DOHH2 (cell line): ENCODE results near the gene ROBO1.

Experiments used
- CTCF ChIP-seq: fragments of 200-600 bp; sonication (generic); IDR thresholded peaks from one replicate; pipeline ENCODE4 v1.5.1; 2014; ENCODE audit warnings: antibody characterized with exemption, mild to moderate bottlenecking, low read depth, low read length; ENCODE audit not compliant: poor library complexity, severe bottlenecking
- EZH2phosphoT487 ChIP-seq: fragments of 200-600 bp; sonication (generic); IDR thresholded peaks from 2 replicates; pipeline ENCODE4 v1.6.1; 2017; ENCODE audit warnings: borderline replicate concordance, mild to moderate bottlenecking, antibody characterized with exemption, low read length, moderate library complexity, mixed read lengths

DNA sequence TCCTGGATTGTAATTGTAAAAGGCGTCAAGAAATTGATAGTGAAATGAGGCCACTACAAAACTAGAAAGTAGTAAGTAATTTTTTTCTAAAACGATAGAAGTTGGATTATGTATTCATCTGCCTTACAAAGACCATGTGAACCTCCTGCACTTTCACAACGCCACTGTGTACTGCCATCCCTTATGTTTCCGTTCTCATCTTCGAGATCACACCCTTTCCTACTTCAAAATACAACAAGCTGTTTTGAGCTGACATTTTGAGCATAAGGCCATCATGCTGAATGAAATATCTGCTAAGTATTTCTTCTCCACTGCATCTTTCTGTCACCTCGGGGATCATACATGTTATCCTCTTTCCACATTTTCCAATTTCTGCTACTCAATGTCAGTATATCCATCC is 885.5 kb downstream of the ROBO1 start:
- no peak for TF ChIP-seq CTCF
- TF ChIP-seq EZH2phosphoT487, result no peak
